Ammon's horn (tissue), 1 donor: ENCODE measurements around the gene FHOD3.

ENCODE experiments used
- DNase-seq: peaks from one replicate; pipeline ENCODE4 v3.0.0-alpha.2; 2016; ENCODE audit warnings: low spot score

The FHOD3 gene

GRCh38 chr18:36382854-36383253 lies 85.3 kb downstream of the FHOD3 start:
- no peak for DNase-seq

- no peak for DNase-seq
These were observed 88.8 kb downstream of the FHOD3 start for GRCh38 chr18:36386150-36386920.

- DNase-seq, result no peak
These were observed 89.8 kb downstream of the FHOD3 start for GRCh38 chr18:36387310-36387709.

- no peak for DNase-seq
These were observed 90.8 kb downstream of the FHOD3 start for GRCh38 chr18:36388310-36388709.

- DNase-seq, result no peak
These were observed 91.5 kb downstream of the FHOD3 start for GRCh38 chr18:36389027-36389426.

- no peak for DNase-seq
These were observed 92.5 kb downstream of the FHOD3 start for GRCh38 chr18:36389811-36390581.

- no peak for DNase-seq
These were observed 94.1 kb downstream of the FHOD3 start for GRCh38 chr18:36391426-36392145.

GRCh38 chr18:36392164-36392978 lies 94.9 kb downstream of the FHOD3 start:
- DNase-seq, result no peak

- no peak for DNase-seq
These were observed 95.4 kb downstream of the FHOD3 start for GRCh38 chr18:36392979-36393287.

GRCh38 chr18:36394486-36394885 lies 97.0 kb downstream of the FHOD3 start:
- DNase-seq, result no peak

GRCh38 chr18:36396190-36396589 lies 98.7 kb downstream of the FHOD3 start:
- DNase-seq, result no peak

- no peak for DNase-seq
These were observed 99.5 kb downstream of the FHOD3 start for GRCh38 chr18:36397033-36397432.

GRCh38 chr18:36398419-36398818 lies 100.9 kb downstream of the FHOD3 start:
- no peak for DNase-seq

GRCh38 chr18:36399055-36399454 lies 101.5 kb downstream of the FHOD3 start:
- no peak for DNase-seq

GRCh38 chr18:36401462-36401861 lies 103.9 kb downstream of the FHOD3 start:
- DNase-seq, result no peak

GRCh38 chr18:36402765-36403396 lies 105.4 kb downstream of the FHOD3 start:
- DNase-seq, result peak; percentile 65

- no peak for DNase-seq
These were observed 106.6 kb downstream of the FHOD3 start for GRCh38 chr18:36403896-36404820.

GRCh38 chr18:36405611-36406010 lies 108.1 kb downstream of the FHOD3 start:
- DNase-seq, result no peak

- DNase-seq, result no peak
These were observed 109.3 kb downstream of the FHOD3 start for GRCh38 chr18:36406805-36407204.

GRCh38 chr18:36408606-36409005 lies 111.1 kb downstream of the FHOD3 start:
- no peak for DNase-seq
